Sciatic nerve (tissue), 2 donors: ENCODE results near the gene AGER. TPM values are rescaled to one million over a fixed set of nuclear protein-coding genes. Genes with fewer than 3 reads are reported as not detected.
"Not testable (repeated sequence)": the region's sequence is repeated elsewhere in the genome, so short reads cannot be mapped to it uniquely, and the experiment has no call there.

Experiments used
- ATAC-seq: fragments of 200-7000 bp; cut with Tn5 transposase; one replicate; pipeline ENCODE4 v1.9.1; 2020; ENCODE audit warnings: mild to moderate bottlenecking, moderate library complexity
- DNase-seq: peaks from one replicate; pipeline ENCODE4 v3.0.0-alpha.2; 2020; ENCODE audit warnings: low spot score
- intact Hi-C: fragments of 100-400 bp; cut with DNase I; formaldehyde crosslinking; loops from one replicate; pipeline ENCODE4 v1.14.2; 2022
- total RNA-seq: library from RNA; stranded (reverse); fragmentation: NEBNext Ultra II Directional; extraction: Animal tissue kit (Norgen Biotek cat#: 25700); gene quantifications from one replicate; pipeline ENCODE4 v1.2.1, GENCODE V29; 2021
- donor health status: DM: no; HTN: no; CAD: no.
- donor health status: DM: no; HTN: no; CAD: no.

AGER gene
- total RNA-seq, 1 donor from 2014 or later: 13.6 TPM

GRCh38 chr6:32153564-32154513, 30.2 kb downstream of the AGER start, which contains the start of gene PPT2:
PPT2 (plus strand) TSS chr6:32154141; CDS start chr6:32154595, 454 bp downstream.
- intact Hi-C loops: no loop called here
- ATAC-seq (peak; percentile 93), DNase-seq (peak; percentile 93)

- intact Hi-C loops: no loop called here
- DNase-seq: peak; percentile 71
Observed at GRCh38 chr6:32152769-32153563, 31.1 kb downstream of the AGER start.

GRCh38 chr6:32151863-32152768, 31.9 kb downstream of the AGER start, which contains the start of gene PRRT1:
PRRT1 (minus strand) TSS chr6:32151939; CDS start chr6:32151827, 112 bp downstream.
- ATAC-seq: no peak
- DNase-seq: no peak
- intact Hi-C loops: no loop called here

More at GRCh38 chr6:32152769-32153563, 31.1 kb downstream of the AGER start:
- peak; percentile 52 for ATAC-seq

GRCh38 chr6:32151181-32151862, 32.7 kb downstream of the AGER start:
- intact Hi-C loops: no loop called here
- DNase-seq: no peak

GRCh38 chr6:32149932-32150870, 33.9 kb downstream of the AGER start:
- DNase-seq (no peak), ATAC-seq (no peak)
- intact Hi-C loops: no loop called here

More at GRCh38 chr6:32151181-32151862, 32.7 kb downstream of the AGER start:
- ATAC-seq: no peak

- intact Hi-C loops: no loop called here
- DNase-seq (no peak), ATAC-seq (no peak)
Observed at GRCh38 chr6:32149092-32149755, 34.8 kb downstream of the AGER start.

- DNase-seq (peak; percentile 87), ATAC-seq (peak; percentile 37)
- intact Hi-C loops: no loop called here
Observed at GRCh38 chr6:32148289-32149091, 35.6 kb downstream of the AGER start.

GRCh38 chr6:32147401-32148132, 36.5 kb downstream of the AGER start:
- intact Hi-C loops: no loop called here
- ATAC-seq (no peak), DNase-seq (no peak)

GRCh38 chr6:32146687-32147086, 37.4 kb downstream of the AGER start:
- DNase-seq (no peak), ATAC-seq (no peak)
- intact Hi-C loops: no loop called here

GRCh38 chr6:32146287-32146686, 37.8 kb downstream of the AGER start:
- no peak for ATAC-seq
- intact Hi-C loops: no loop called here

GRCh38 chr6:32144238-32144637, 39.8 kb downstream of the AGER start:
- intact Hi-C loops, ATAC-seq, DNase-seq: not testable (repeated sequence)

More at GRCh38 chr6:32146287-32146686, 37.8 kb downstream of the AGER start:
- no peak for DNase-seq

- intact Hi-C loops: no loop called here
- no peak for ATAC-seq
- DNase-seq: no peak
Observed at GRCh38 chr6:32140420-32141046, 43.5 kb downstream of the AGER start.

- ATAC-seq (no peak), DNase-seq (no peak)
- intact Hi-C loops: no loop called here
Observed at GRCh38 chr6:32139590-32139989, 44.5 kb downstream of the AGER start.

- intact Hi-C loops: no loop called here
- ATAC-seq: no peak
Observed at GRCh38 chr6:32137454-32137853, 46.6 kb downstream of the AGER start.

GRCh38 chr6:32133786-32134185, 50.3 kb downstream of the AGER start:
- intact Hi-C loops: no loop called here
- DNase-seq: no peak
- no peak for ATAC-seq

More at GRCh38 chr6:32137454-32137853, 46.6 kb downstream of the AGER start:
- DNase-seq: no peak
